Stimulated activated naive B cell treated with anti-CD40 and anti-IgM and Interleukin-4, amounts not matched to agents 10 μg/mL and 1 μg/mL and 100 μg/mL, for 72 hours (primary cell): Measurements from ENCODE around the gene CNTNAP4.

Source experiments
- ATAC-seq, 2 donors: fragments of 150-1000 bp; cut with Tn5 transposase; replicated peaks; 2 replicates each; pipeline ENCODE4 v1.10.0; 2021; ENCODE audit warnings: moderate library complexity in 1 of 2
- DNase-seq: peaks from one replicate; pipeline ENCODE4 v3.0.0; 2021
- H3K27ac Mint-ChIP-seq: one replicate; pipeline ENCODE4 v1.8.0; 2022; ENCODE audit warnings: mild to moderate bottlenecking, mixed read lengths
- H3K27me3 Mint-ChIP-seq, 2 donors: one replicate each; pipeline ENCODE4 v1.8.0; 2022; ENCODE audit warnings: mixed read lengths in 2 of 2
- H3K36me3 Mint-ChIP-seq, 2 donors: one replicate each; pipeline ENCODE4 v1.8.0; 2022; ENCODE audit warnings: mixed read lengths in 2 of 2, mild to moderate bottlenecking in 1 of 2
- H3K4me1 Mint-ChIP-seq, 2 donors: one replicate each; pipeline ENCODE4 v1.8.0; 2022; ENCODE audit warnings: mixed read lengths in 2 of 2, mild to moderate bottlenecking in 1 of 2
- H3K4me3 Mint-ChIP-seq, 2 donors: one replicate each; pipeline ENCODE4 v1.8.0; 2022; ENCODE audit warnings: mild to moderate bottlenecking in 2 of 2, mixed read lengths in 2 of 2, moderate library complexity in 1 of 2
- H3K9me3 Mint-ChIP-seq, 2 donors: one replicate each; pipeline ENCODE4 v1.8.0; 2022; ENCODE audit warnings: mixed read lengths in 2 of 2, mild to moderate bottlenecking in 1 of 2

The CNTNAP4 gene

GRCh38 chr16:76464955-76465620 is 187.9 kb downstream of the CNTNAP4 start:
- Mint-ChIP-seq H3K36me3 (no peaks in the 10 kb centered on the region), H3K27me3 (no peaks in the 10 kb centered on the region), H3K9me3 (no peaks in the 10 kb centered on the region), H3K4me3 (no peak overlapping the region), H3K4me1 (no peaks in the 10 kb centered on the region), H3K27ac (no peak overlapping the region)
- ATAC-seq (no peak), DNase-seq (no peak)

- H3K4me1 Mint-ChIP-seq = no peaks in the 10 kb centered on the region
- no peaks in the 10 kb centered on the region for H3K36me3 Mint-ChIP-seq
- DNase-seq = no peak
- no peaks in the 10 kb centered on the region for H3K27me3 Mint-ChIP-seq
- H3K4me3 Mint-ChIP-seq = no peak overlapping the region
- no peak for ATAC-seq
- H3K27ac Mint-ChIP-seq = no peak overlapping the region
- peaks cover 3 to 4% of the 10 kb centered on the region in 2 donors for H3K9me3 Mint-ChIP-seq
These were observed 189.7 kb downstream of the CNTNAP4 start for GRCh38 chr16:76466871-76467270.

- no peak for ATAC-seq
- Mint-ChIP-seq H3K4me3 (no peak overlapping the region), H3K27ac (no peak overlapping the region), H3K36me3 (no peaks in the 10 kb centered on the region), H3K9me3 (peaks cover 3 to 4% of the 10 kb centered on the region in 2 donors), H3K4me1 (no peaks in the 10 kb centered on the region), H3K27me3 (no peaks in the 10 kb centered on the region)
- no peak for DNase-seq
These were observed 196.8 kb downstream of the CNTNAP4 start for GRCh38 chr16:76474048-76474447.

GRCh38 chr16:76478105-76478504 is 200.9 kb downstream of the CNTNAP4 start:
- DNase-seq (no peak), ATAC-seq (no peak)
- Mint-ChIP-seq H3K4me3 (no peak overlapping the region), H3K9me3 (peaks cover 0 to 4% of the 10 kb centered on the region in 2 donors), H3K27ac (no peak overlapping the region), H3K4me1 (no peaks in the 10 kb centered on the region), H3K36me3 (no peaks in the 10 kb centered on the region), H3K27me3 (no peaks in the 10 kb centered on the region)

GRCh38 chr16:76483307-76483909 is 206.2 kb downstream of the CNTNAP4 start:
- Mint-ChIP-seq H3K9me3 (peaks cover 1 to 4% of the 10 kb centered on the region in 2 donors), H3K36me3 (no peaks in the 10 kb centered on the region), H3K27ac (no peak overlapping the region), H3K4me1 (no peaks in the 10 kb centered on the region), H3K27me3 (no peaks in the 10 kb centered on the region), H3K4me3 (no peak overlapping the region)
- no peak for DNase-seq
- no peak for ATAC-seq

- no peak for ATAC-seq
- peaks cover 1 to 4% of the 10 kb centered on the region in 2 donors for H3K9me3 Mint-ChIP-seq
These were observed 206.8 kb downstream of the CNTNAP4 start for GRCh38 chr16:76484020-76484419.

GRCh38 chr16:76486740-76487139 is 209.5 kb downstream of the CNTNAP4 start:
- H3K4me1 Mint-ChIP-seq = no peaks in the 10 kb centered on the region
- H3K27ac Mint-ChIP-seq = no peak overlapping the region
- no peak for ATAC-seq

More at GRCh38 chr16:76484020-76484419, 206.8 kb downstream of the CNTNAP4 start:
- DNase-seq = no peak
- no peak overlapping the region for H3K27ac Mint-ChIP-seq
- H3K4me3 Mint-ChIP-seq = no peak overlapping the region
- H3K4me1 Mint-ChIP-seq = no peaks in the 10 kb centered on the region
- H3K36me3 Mint-ChIP-seq = no peaks in the 10 kb centered on the region
- H3K27me3 Mint-ChIP-seq = no peaks in the 10 kb centered on the region

GRCh38 chr16:76487411-76488064 is 210.3 kb downstream of the CNTNAP4 start:
- Mint-ChIP-seq H3K36me3 (no peaks in the 10 kb centered on the region), H3K4me1 (no peaks in the 10 kb centered on the region), H3K9me3 (peaks cover 0 to 3% of the 10 kb centered on the region in 2 donors), H3K4me3 (no peak overlapping the region), H3K27me3 (no peaks in the 10 kb centered on the region), H3K27ac (no peak overlapping the region)
- DNase-seq (no peak), ATAC-seq (no peak)

More at GRCh38 chr16:76486740-76487139, 209.5 kb downstream of the CNTNAP4 start:
- H3K4me3 Mint-ChIP-seq = no peak overlapping the region
- no peaks in the 10 kb centered on the region for H3K27me3 Mint-ChIP-seq
- no peaks in the 10 kb centered on the region for H3K36me3 Mint-ChIP-seq
- DNase-seq = no peak
- H3K9me3 Mint-ChIP-seq = peaks cover 0 to 3% of the 10 kb centered on the region in 2 donors

- ATAC-seq = no peak
- H3K4me1 Mint-ChIP-seq = no peaks in the 10 kb centered on the region
These were observed 210.8 kb downstream of the CNTNAP4 start for GRCh38 chr16:76488065-76488417.

GRCh38 chr16:76490036-76490639 is 212.9 kb downstream of the CNTNAP4 start:
- H3K36me3 Mint-ChIP-seq = no peaks in the 10 kb centered on the region
- no peak overlapping the region for H3K27ac Mint-ChIP-seq
- H3K4me3 Mint-ChIP-seq = no peak overlapping the region
- H3K9me3 Mint-ChIP-seq = peaks cover 0 to 5% of the 10 kb centered on the region in 2 donors
- no peaks in the 10 kb centered on the region for H3K27me3 Mint-ChIP-seq
- DNase-seq (no peak), ATAC-seq (no peak)
- H3K4me1 Mint-ChIP-seq = no peaks in the 10 kb centered on the region

More at GRCh38 chr16:76488065-76488417, 210.8 kb downstream of the CNTNAP4 start:
- Mint-ChIP-seq H3K36me3 (no peaks in the 10 kb centered on the region), H3K9me3 (peaks cover 0 to 5% of the 10 kb centered on the region in 2 donors), H3K27ac (no peak overlapping the region), H3K27me3 (no peaks in the 10 kb centered on the region), H3K4me3 (no peak overlapping the region)
- no peak for DNase-seq

GRCh38 chr16:76500006-76500405 is 222.8 kb downstream of the CNTNAP4 start:
- DNase-seq (no peak), ATAC-seq (no peak)
- Mint-ChIP-seq H3K27me3 (no peaks in the 10 kb centered on the region), H3K4me3 (no peak overlapping the region), H3K9me3 (peaks cover 0 to 3% of the 10 kb centered on the region in 2 donors), H3K27ac (no peak overlapping the region), H3K4me1 (no peaks in the 10 kb centered on the region), H3K36me3 (no peaks in the 10 kb centered on the region)

GRCh38 chr16:76502063-76502462 is 224.9 kb downstream of the CNTNAP4 start:
- Mint-ChIP-seq H3K36me3 (no peaks in the 10 kb centered on the region), H3K4me3 (no peak overlapping the region), H3K27me3 (no peaks in the 10 kb centered on the region), H3K4me1 (no peaks in the 10 kb centered on the region), H3K9me3 (peaks cover 0 to 3% of the 10 kb centered on the region in 2 donors), H3K27ac (no peak overlapping the region)
- DNase-seq (no peak), ATAC-seq (no peak)

- Mint-ChIP-seq H3K27ac (no peak overlapping the region), H3K4me3 (no peak overlapping the region), H3K27me3 (no peaks in the 10 kb centered on the region), H3K4me1 (no peaks in the 10 kb centered on the region), H3K9me3 (peaks cover 0 to 3% of the 10 kb centered on the region in 2 donors), H3K36me3 (no peaks in the 10 kb centered on the region)
- ATAC-seq (no peak), DNase-seq (no peak)
These were observed 225.4 kb downstream of the CNTNAP4 start for GRCh38 chr16:76502555-76502954.

- ATAC-seq (no peak), DNase-seq (no peak)
- Mint-ChIP-seq H3K27me3 (no peaks in the 10 kb centered on the region), H3K36me3 (no peaks in the 10 kb centered on the region), H3K9me3 (peaks cover 0 to 3% of the 10 kb centered on the region in 2 donors), H3K27ac (no peak overlapping the region), H3K4me1 (no peaks in the 10 kb centered on the region), H3K4me3 (no peak overlapping the region)
These were observed 225.9 kb downstream of the CNTNAP4 start for GRCh38 chr16:76503091-76503490.
